ENCODE data around the gene CRYGN.

Gene CRYGN

DNA sequence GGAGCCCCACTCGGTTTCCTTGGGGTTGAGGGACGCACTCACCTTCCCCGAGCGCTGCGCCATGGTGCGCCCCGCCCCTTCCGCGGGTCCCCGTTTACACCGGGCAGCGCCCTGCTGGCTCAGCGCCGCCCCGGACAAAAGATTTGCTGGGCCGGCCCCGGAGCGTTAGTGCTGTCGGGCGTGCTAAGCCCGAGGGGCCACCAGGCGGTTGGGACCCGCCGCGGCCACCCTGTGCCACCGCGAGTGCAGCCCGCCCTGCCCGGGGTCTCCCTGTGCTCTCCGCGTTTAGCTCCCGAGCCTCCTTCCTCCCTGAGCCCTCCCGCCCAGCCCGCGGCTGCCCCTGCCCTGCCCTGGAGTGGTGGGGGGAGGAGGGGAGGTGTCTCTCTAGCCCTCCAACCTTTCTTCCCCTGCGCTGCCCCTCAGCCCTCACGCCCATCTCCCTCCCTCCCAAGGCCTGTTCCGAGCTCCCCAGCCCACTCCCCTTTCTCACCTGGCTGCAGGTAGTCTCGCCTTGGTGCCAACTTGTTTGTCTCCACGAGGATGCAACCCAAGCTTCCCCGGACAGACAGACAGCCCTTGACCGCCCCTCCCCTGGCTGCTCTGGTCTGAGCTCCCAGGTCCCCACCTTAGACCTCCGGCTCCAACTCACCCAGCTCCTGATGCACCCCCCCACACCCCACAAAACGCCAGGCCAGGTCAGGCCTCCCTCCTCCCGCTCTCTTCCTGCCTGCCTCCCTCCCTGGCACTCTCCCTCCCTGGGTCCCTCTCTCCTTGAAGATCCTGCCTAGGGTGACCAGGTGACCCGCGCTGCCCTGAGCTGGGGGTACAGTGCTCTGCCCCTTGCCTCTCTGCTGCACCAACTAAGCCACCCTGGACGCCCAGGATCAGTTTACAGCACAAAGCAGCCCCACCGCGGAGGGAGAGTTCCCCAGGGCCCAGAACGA is at the start of gene CRYGN:
Gene CRYGN (minus strand): TSS at position 287 of the 944 bp plus-strand sequence. CDS start 224 bp downstream, at position 63.
- TF ChIP-seq, protein P1, sequence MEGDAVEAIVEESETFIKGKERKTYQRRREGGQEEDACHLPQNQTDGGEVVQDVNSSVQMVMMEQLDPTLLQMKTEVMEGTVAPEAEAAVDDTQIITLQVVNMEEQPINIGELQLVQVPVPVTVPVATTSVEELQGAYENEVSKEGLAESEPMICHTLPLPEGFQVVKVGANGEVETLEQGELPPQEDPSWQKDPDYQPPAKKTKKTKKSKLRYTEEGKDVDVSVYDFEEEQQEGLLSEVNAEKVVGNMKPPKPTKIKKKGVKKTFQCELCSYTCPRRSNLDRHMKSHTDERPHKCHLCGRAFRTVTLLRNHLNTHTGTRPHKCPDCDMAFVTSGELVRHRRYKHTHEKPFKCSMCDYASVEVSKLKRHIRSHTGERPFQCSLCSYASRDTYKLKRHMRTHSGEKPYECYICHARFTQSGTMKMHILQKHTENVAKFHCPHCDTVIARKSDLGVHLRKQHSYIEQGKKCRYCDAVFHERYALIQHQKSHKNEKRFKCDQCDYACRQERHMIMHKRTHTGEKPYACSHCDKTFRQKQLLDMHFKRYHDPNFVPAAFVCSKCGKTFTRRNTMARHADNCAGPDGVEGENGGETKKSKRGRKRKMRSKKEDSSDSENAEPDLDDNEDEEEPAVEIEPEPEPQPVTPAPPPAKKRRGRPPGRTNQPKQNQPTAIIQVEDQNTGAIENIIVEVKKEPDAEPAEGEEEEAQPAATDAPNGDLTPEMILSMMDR (IDR thresholded peaks at IDR 0.05) = no peak

- TF ChIP-seq, protein P1 (IDR thresholded peaks at IDR 0.05) = no peak
Measured at GRCh38 chr7:151489498-151489897, 49.6 kb upstream of the CRYGN start.

GRCh38 chr7:151488096-151488495 is 48.2 kb upstream of the CRYGN start:
- TF ChIP-seq, protein P1 (IDR thresholded peaks at IDR 0.05) = no peak

DNA sequence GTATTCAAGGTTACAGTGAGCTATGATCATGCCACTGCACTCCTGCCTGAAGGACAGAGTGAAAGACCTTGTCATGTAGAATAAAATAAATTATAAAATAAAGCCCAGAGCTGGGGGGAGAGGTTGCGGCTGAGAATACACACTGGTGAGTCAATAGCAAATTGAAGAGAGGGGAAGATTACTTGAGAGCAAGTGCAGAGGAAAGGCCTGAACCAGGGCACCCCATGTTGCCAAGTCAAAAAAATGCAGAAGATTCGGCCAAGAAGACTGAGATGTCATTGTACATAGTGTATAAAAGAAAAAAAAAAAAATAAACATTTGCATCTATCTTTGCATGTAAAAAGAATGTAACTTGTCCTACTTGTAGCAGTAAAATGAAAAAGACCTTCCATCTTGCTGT is 47.3 kb upstream of the CRYGN start:
- TF ChIP-seq, protein P1 (IDR thresholded peaks at IDR 0.05) = no peak

GRCh38 chr7:151486074-151486473 is 46.1 kb upstream of the CRYGN start:
- TF ChIP-seq, protein P1 (IDR thresholded peaks at IDR 0.05) = no peak

GRCh38 chr7:151484971-151485707 is 45.2 kb upstream of the CRYGN start:
- TF ChIP-seq, protein P1 (IDR thresholded peaks at IDR 0.05) = no peak

GRCh38 chr7:151483711-151483983 is 43.7 kb upstream of the CRYGN start:
- TF ChIP-seq, protein P1 (IDR thresholded peaks at IDR 0.05) = no peak
